ENCODE results near the gene VAPB.
"Not testable (repeated sequence)": the region's sequence is repeated elsewhere in the genome, so short reads cannot be mapped to it uniquely, and the experiment has no call there.

Gene VAPB

GRCh38 chr20:58424218-58424969 is 35.4 kb downstream of the VAPB start:
- Histone ChIP-seq H3K27me3 (no peaks in the 10 kb centered on the region), H3K36me3 (peaks cover 46% of the 10 kb centered on the region), H3K4me1 (ENCODE audit: control insufficient read depth in 1 of 2, insufficient read depth in 1 of 2, low read depth in 1 of 2, low read length in 1 of 2) (no peaks in the 10 kb centered on the region), H3K9me3 (no peaks in the 10 kb centered on the region), H3K4me3 (ENCODE audit: low read depth in 1 of 2, low read length in 1 of 2) (no peak overlapping the region), H3K27ac (no peak overlapping the region)
- no peak for TF ChIP-seq CTCF (IDR thresholded peaks at IDR 0.05)

DNA sequence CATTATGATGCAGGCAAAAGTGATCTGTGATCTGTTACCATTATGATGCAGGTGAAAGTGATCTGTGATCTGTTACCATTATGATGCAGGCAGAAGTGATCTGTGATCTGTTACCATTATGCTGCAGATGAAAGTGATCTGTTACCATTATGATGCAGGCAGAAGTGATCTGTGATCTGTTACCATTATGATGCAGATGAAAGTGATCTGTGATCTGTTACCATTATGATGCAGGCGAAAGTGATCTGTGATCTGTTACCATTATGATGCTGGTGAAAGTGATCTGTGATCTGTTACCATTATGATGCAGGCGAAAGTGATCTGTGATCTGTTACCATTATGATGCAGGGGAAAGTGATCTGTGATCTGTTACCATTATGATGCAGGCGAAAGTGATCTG is 38.5 kb downstream of the VAPB start:
- H3K4me1 ChIP-seq (ENCODE audit: control insufficient read depth in 1 of 2, insufficient read depth in 1 of 2, low read depth in 1 of 2, low read length in 1 of 2); H3K4me3 ChIP-seq (ENCODE audit: low read depth in 1 of 2, low read length in 1 of 2); H3K27me3 ChIP-seq; H3K27ac ChIP-seq; H3K9me3 ChIP-seq: not testable (repeated sequence)
- H3K36me3 ChIP-seq, result peaks cover 32% of the 10 kb centered on the region

DNA sequence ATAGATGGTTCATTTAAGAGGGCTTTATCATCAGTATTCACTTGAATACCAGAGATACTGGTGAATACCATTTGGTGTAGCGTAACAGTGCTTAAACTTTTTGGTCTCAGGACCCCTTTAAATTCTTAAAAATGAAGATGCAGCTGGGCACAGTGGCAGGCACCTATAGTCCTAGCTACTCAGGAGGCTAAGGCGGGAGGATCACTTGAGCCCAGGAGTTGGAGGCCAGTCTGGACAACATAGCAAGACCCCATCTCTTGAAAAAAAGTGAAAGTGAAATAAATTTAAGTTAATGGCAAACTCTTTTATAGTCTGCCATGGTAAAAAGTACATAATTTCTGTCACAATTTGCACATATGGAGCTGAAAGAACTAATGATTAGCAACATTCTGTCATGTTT is 39.3 kb downstream of the VAPB start:
- H3K27ac ChIP-seq, result no peak overlapping the region
- H3K9me3 ChIP-seq, result no peaks in the 10 kb centered on the region
- no peak for TF ChIP-seq CTCF (IDR thresholded peaks at IDR 0.05)
- H3K36me3 ChIP-seq, result peaks cover 27% of the 10 kb centered on the region
- no peaks in the 10 kb centered on the region for H3K4me1 ChIP-seq (ENCODE audit: control insufficient read depth in 1 of 2, insufficient read depth in 1 of 2, low read depth in 1 of 2, low read length in 1 of 2)
- H3K4me3 ChIP-seq (ENCODE audit: low read depth in 1 of 2, low read length in 1 of 2), result no peak overlapping the region
- H3K27me3 ChIP-seq, result no peaks in the 10 kb centered on the region

DNA sequence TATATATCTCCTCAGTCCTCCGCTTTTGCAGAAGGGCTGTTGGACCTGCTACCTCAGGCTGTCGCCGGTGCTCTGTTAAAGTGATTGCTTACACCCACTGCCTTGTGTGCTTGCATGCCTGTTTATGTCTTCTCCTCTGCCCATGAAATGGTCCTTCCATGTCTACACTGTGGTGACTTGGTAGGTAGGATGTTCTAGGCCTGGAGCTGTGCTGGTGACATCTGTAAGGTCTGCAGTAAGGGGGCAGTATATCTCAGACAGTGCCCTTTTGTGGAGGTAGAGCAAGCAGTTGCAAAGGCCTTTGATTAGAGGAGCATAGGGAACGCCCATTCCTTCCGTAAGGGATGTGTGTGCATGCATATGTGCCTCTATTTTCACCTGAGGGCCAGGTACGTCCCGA is 40.3 kb downstream of the VAPB start:
- Histone ChIP-seq H3K27ac (no peak overlapping the region), H3K4me1 (ENCODE audit: control insufficient read depth in 1 of 2, insufficient read depth in 1 of 2, low read depth in 1 of 2, low read length in 1 of 2) (no peaks in the 10 kb centered on the region), H3K36me3 (peaks cover 23% of the 10 kb centered on the region), H3K27me3 (no peaks in the 10 kb centered on the region), H3K4me3 (ENCODE audit: low read depth in 1 of 2, low read length in 1 of 2) (no peak overlapping the region), H3K9me3 (no peaks in the 10 kb centered on the region)
- TF ChIP-seq CTCF (IDR thresholded peaks at IDR 0.05), result no peak

GRCh38 chr20:58431134-58431533 is 42.1 kb downstream of the VAPB start:
- Histone ChIP-seq H3K27me3 (no peaks in the 10 kb centered on the region), H3K4me1 (ENCODE audit: control insufficient read depth in 1 of 2, insufficient read depth in 1 of 2, low read depth in 1 of 2, low read length in 1 of 2) (no peaks in the 10 kb centered on the region), H3K4me3 (ENCODE audit: low read depth in 1 of 2, low read length in 1 of 2) (no peak overlapping the region), H3K27ac (no peak overlapping the region), H3K36me3 (peaks cover 26% of the 10 kb centered on the region), H3K9me3 (no peaks in the 10 kb centered on the region)
- no peak for TF ChIP-seq CTCF (IDR thresholded peaks at IDR 0.05)

DNA sequence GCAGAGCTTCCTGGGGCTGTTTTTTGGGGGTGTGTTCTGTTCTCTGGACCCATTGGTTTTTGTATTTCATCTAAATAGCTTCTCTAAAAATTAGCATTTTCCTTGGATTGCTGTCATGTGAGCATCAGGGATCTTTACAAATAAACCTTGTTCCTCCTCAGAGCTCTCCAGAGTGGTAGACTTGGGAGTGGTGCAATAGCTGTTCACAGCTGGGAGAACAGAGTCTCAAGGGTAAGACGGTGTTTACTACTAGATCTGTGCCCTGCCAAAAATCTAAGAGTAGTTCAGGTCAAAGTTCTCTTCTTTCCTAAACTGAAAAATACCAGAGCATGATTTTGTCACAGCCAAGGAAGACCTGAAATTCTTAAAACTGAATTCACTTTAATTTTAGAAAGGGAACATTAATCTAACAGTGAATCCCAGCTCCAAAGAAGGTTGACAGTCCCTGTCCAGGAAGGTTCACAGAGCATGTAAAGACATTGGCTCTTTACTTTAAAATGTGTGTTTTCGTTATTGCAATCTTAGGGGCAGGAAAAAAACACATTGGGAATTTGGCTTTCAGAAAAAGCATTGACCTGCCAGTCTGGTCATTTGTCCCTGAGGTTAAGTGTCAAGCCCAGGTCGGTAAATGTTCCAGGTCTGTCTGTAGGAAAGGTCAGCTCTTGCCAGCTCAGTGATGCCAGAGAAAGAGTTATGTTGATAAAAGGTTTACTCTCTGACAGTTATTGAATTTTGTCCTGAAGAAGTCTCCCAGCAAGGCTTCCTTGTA is 43.3 kb downstream of the VAPB start:
- H3K27me3 ChIP-seq, result no peaks in the 10 kb centered on the region
- no peaks in the 10 kb centered on the region for H3K9me3 ChIP-seq
- H3K27ac ChIP-seq, result no peak overlapping the region
- peaks cover 17% of the 10 kb centered on the region for H3K36me3 ChIP-seq
- H3K4me1 ChIP-seq (ENCODE audit: control insufficient read depth in 1 of 2, insufficient read depth in 1 of 2, low read depth in 1 of 2, low read length in 1 of 2), result no peaks in the 10 kb centered on the region
- no peak for TF ChIP-seq CTCF (IDR thresholded peaks at IDR 0.05)
- no peak overlapping the region for H3K4me3 ChIP-seq (ENCODE audit: low read depth in 1 of 2, low read length in 1 of 2)

Measured in neutrophil (primary cell).